IPS DF 6.9 (cell line): Measurements from ENCODE around the gene ZNF561.

Experiments used
- DNase-seq: peaks from one replicate; pipeline ENCODE4 v3.0.0-alpha.2; 2013; ENCODE audit warnings: low read depth, low spot score
- H3K27ac ChIP-seq: one replicate; pipeline ENCODE4 v1.5.1; 2013; ENCODE audit warnings: low read length, control low read depth
- H3K27me3 ChIP-seq: 2 replicates; pipeline ENCODE4 v1.6.1; 2013; ENCODE audit warnings: mild to moderate bottlenecking, low read length; ENCODE audit not compliant: control insufficient read depth, insufficient read depth
- H3K36me3 ChIP-seq: 2 replicates; pipeline ENCODE4 v1.6.1; 2013; ENCODE audit warnings: low read length; ENCODE audit not compliant: control insufficient read depth, insufficient read depth
- H3K4me1 ChIP-seq: 2 replicates; pipeline ENCODE4 v1.6.1; 2013; ENCODE audit warnings: low read length; ENCODE audit not compliant: control insufficient read depth, insufficient read depth
- H3K4me3 ChIP-seq: 2 replicates; pipeline ENCODE4 v1.5.1; 2013; ENCODE audit warnings: mild to moderate bottlenecking, low read length
- H3K9me3 ChIP-seq: 2 replicates; pipeline ENCODE4 v1.6.1; 2013; ENCODE audit warnings: low read length, inconsistent platforms; ENCODE audit not compliant: control insufficient read depth, insufficient read depth
- WGBS: extraction: QIAGEN DNeasy Blood & Tissue Kit; methylation state at CpG from one replicate; pipeline ENCODE4 v1.1.7; 2013; ENCODE audit warnings: mixed read lengths, missing lambda C conversion rate; ENCODE audit not compliant: insufficient read length, insufficient coverage; 5-methylcytosine and 5-hydroxymethylcytosine counted together

ZNF561 gene

GRCh38 chr19:9640956-9641355, 19.9 kb upstream of the ZNF561 start:
- H3K27ac ChIP-seq, result no peak overlapping the region
- H3K36me3 ChIP-seq, result 0 out of 2 replicates have a peak, but pooled peaks cover under 1% of the 10 kb centered on the region
- DNase-seq, result no peak
- H3K4me1 ChIP-seq, result no peaks in the 10 kb centered on the region
- H3K9me3 ChIP-seq, result no peaks in the 10 kb centered on the region; the same call in 1 of the 2 replicates
- no peaks in the 10 kb centered on the region for H3K27me3 ChIP-seq
- no peak overlapping the region for H3K4me3 ChIP-seq
- no CpG with 5 or more reads among the region's 1 CpG for WGBS

- no peak for DNase-seq
- Histone ChIP-seq H3K4me1 (no peaks in the 10 kb centered on the region; the same call in 1 of the 2 replicates), H3K27me3 (no peaks in the 10 kb centered on the region), H3K36me3 (peaks cover 17% of the 10 kb centered on the region; the same call in 1 of the 2 replicates), H3K27ac (no peak overlapping the region), H3K9me3 (no peaks in the 10 kb centered on the region), H3K4me3 (no peak overlapping the region)
- no CpG with 5 or more reads among the region's 5 CpGs for WGBS
These were observed 15.0 kb upstream of the ZNF561 start for GRCh38 chr19:9636018-9636417.

DNA sequence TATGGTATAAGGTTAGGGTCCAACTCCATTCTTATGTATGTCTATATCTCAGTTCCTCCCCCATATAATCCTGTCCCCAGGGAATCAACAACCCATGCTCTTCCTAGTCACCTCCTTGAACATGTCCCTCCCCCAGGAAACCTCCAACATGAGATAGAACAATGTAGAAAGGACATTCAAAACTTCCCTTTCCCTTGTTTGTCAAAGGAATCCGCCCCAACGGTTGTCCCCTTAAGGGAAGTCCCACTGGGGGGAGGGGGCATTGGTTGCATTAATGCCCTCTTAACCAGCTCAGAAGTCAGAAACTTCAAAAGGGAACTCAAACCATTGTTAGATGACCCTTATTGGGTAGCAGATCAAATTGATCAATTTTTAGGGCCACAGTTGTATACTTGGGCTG, 6.8 kb upstream of the ZNF561 start:
- no CpG with 5 or more reads among the region's 2 CpGs for WGBS
- Histone ChIP-seq H3K4me3 (no peak overlapping the region), H3K27ac (no peak overlapping the region), H3K9me3 (no peaks in the 10 kb centered on the region), H3K36me3 (peaks cover 7% of the 10 kb centered on the region; the same call in 1 of the 2 replicates), H3K4me1 (no peaks in the 10 kb centered on the region), H3K27me3 (no peaks in the 10 kb centered on the region)
- DNase-seq, result no peak

DNA sequence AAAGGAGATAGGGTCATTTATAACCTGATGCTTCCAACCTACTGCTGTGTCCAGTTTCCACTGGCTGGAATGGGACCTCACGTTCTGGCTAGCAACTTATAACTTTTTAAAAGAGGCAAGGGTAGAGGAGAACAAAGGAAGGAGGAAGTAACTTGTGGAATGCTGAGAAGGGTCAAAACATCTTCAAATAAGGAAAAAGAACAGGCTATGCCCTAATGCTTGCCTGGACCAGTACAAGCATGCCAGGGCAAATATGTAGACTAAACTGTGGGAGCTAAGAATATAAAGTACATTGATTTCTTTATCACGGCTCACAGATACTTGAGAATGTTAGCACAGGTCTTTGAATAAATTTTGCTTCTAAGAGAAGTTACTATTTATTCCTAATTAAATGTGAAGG, 1.5 kb upstream of the ZNF561 start:
- H3K4me3 ChIP-seq, result no peak overlapping the region
- H3K9me3 ChIP-seq, result no peaks in the 10 kb centered on the region
- peaks cover 9% of the 10 kb centered on the region; the same call in 1 of the 2 replicates for H3K36me3 ChIP-seq
- no peak for DNase-seq
- no peak overlapping the region for H3K27ac ChIP-seq
- H3K4me1 ChIP-seq, result no peaks in the 10 kb centered on the region
- WGBS, result no CpG with 5 or more reads among the region's 2 CpGs
- H3K27me3 ChIP-seq, result no peaks in the 10 kb centered on the region

DNA sequence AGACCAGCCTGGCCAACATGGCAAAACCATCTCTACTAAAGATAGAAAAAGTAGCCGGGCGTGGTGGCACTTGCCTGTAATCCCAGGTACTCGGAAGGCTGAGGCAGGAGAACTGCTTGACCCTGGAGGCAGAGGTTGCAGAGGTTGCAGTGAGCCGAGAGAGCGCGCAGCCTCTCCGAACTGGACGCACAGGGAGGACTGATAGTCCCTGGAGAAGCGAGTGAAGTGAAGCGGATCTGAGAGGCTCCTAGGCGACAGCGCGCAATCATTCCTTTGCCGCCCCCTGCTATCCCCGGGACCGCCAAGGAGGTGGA, 233 bp downstream of the ZNF561 start:
- Histone ChIP-seq H3K9me3 (no peaks in the 10 kb centered on the region), H3K27ac (no peak overlapping the region), H3K36me3 (peaks cover 10% of the 10 kb centered on the region; the same call in 1 of the 2 replicates), H3K4me1 (no peaks in the 10 kb centered on the region), H3K4me3 (peak overlapping the region; percentile 77), H3K27me3 (no peaks in the 10 kb centered on the region)
- no CpG with 5 or more reads among the region's 16 CpGs for WGBS
- DNase-seq, result no peak

- no peaks in the 10 kb centered on the region for H3K27me3 ChIP-seq
- no peaks in the 10 kb centered on the region for H3K4me1 ChIP-seq
- H3K9me3 ChIP-seq, result peaks cover 2% of the 10 kb centered on the region
- no peak overlapping the region for H3K27ac ChIP-seq
- peaks cover 37% of the 10 kb centered on the region for H3K36me3 ChIP-seq
- no peak overlapping the region for H3K4me3 ChIP-seq
- no peak for DNase-seq
These were observed 5.2 kb downstream of the ZNF561 start for GRCh38 chr19:9615844-9616243.

DNA sequence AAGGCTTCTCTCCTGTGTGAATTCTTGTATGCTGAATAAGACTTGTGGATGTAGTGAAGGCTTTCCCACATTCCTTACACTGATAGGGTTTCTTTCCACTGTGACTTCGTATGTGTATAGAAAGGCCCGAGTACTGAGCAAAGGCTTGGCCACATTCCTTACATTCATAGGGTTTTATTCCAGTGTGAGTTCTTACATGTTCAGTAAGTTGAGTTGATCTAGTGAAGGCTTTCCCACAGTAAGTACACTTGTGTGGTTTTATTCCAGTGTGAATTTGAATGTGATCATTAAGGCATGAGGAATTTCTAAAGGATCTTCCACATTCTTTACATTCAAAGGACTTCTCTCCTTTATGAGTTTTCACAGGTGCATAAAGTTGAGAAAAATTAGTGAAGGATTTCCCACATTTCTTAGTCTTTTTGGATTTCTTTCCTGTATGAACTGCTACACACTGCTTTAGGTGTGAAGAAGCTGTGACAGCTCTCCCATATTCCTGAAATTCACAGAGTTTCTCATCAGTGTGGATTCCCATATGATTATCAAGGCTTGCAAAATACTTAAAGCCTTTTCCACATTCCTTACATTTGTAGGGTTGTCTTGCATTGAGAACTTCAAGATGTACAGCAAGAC, 10.4 kb downstream of the ZNF561 start:
- Histone ChIP-seq H3K4me3 (no peak overlapping the region), H3K27me3 (no peaks in the 10 kb centered on the region), H3K4me1 (no peaks in the 10 kb centered on the region), H3K9me3 (peaks cover 2% of the 10 kb centered on the region), H3K36me3 (peaks cover 38% of the 10 kb centered on the region), H3K27ac (no peak overlapping the region)
- WGBS, result no CpG with 5 or more reads among the region's 2 CpGs
- DNase-seq, result no peak

DNA sequence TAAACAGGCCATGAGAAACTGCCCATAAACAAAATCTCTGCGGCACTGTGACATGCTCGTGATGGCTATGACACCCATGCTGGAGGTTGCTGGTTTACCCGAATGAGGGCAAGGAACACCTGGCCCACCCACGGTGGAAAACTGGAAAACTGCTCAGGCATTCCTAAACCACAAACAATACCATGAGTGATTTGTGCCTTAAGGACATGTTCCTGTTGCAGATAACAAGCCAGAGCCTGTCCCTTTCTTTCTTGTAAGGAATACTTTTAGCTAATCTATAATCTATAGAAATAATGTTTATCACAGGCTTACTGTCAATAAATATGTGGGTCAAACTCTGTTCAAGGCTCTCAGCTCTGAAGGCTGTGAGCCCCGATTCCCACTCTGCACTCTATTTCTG, 12.1 kb downstream of the ZNF561 start:
- H3K4me3 ChIP-seq, result no peak overlapping the region
- DNase-seq, result no peak
- no CpG with 5 or more reads among the region's 5 CpGs for WGBS
- peaks cover 2% of the 10 kb centered on the region for H3K9me3 ChIP-seq
- H3K27me3 ChIP-seq, result no peaks in the 10 kb centered on the region
- H3K27ac ChIP-seq, result no peak overlapping the region
- peaks cover 36% of the 10 kb centered on the region for H3K36me3 ChIP-seq
- H3K4me1 ChIP-seq, result no peaks in the 10 kb centered on the region

GRCh38 chr19:9597027-9597426, 24.0 kb downstream of the ZNF561 start:
- H3K36me3 ChIP-seq, result no peaks in the 10 kb centered on the region
- no peak for DNase-seq
- H3K27ac ChIP-seq, result no peak overlapping the region
- 100% methylated on average over 1 of the region's 3 CpGs for WGBS
- H3K4me1 ChIP-seq, result no peaks in the 10 kb centered on the region
- H3K9me3 ChIP-seq, result no peaks in the 10 kb centered on the region; the same call in 1 of the 2 replicates
- H3K27me3 ChIP-seq, result no peaks in the 10 kb centered on the region
- H3K4me3 ChIP-seq, result no peak overlapping the region

- Histone ChIP-seq H3K9me3 (no peaks in the 10 kb centered on the region), H3K4me3 (no peak overlapping the region), H3K36me3 (no peaks in the 10 kb centered on the region), H3K27ac (no peak overlapping the region), H3K27me3 (no peaks in the 10 kb centered on the region), H3K4me1 (no peaks in the 10 kb centered on the region; the same call in 1 of the 2 replicates)
- WGBS, result no CpG with 5 or more reads among the region's 7 CpGs
- peak; percentile 61 for DNase-seq
These were observed 34.3 kb downstream of the ZNF561 start for GRCh38 chr19:9586764-9587163.
